ENCODE data around the gene RRM2.

- no peak for TF ChIP-seq CTCF (IDR thresholded peaks at IDR 0.05; ENCODE audit: insufficient read depth, low read length)
- no peak for TF ChIP-seq GABPA (IDR thresholded peaks at IDR 0.05; ENCODE audit: low read depth)
- TF ChIP-seq REST (IDR thresholded peaks at IDR 0.05; ENCODE audit: insufficient replicate concordance, low read depth): no peak
Measured at GRCh38 chr2:10173258-10174005, 50.9 kb downstream of the RRM2 start.
